ENCODE measurements around the gene CHERP. TPM values are rescaled to one million over a fixed set of nuclear protein-coding genes. Genes with fewer than 3 reads are reported as not detected.

CHERP gene
- total RNA-seq, 1 experiment from 2014 or later = 101 TPM

- Histone ChIP-seq H3K79me1 (ENCODE audit: insufficient read depth, low read depth, low read length, poor library complexity, severe bottlenecking) (no peaks in the 10 kb centered on the region), H2BK12ac (ENCODE audit: insufficient read length, low read depth, low read length) (no peak overlapping the region), H2AFZ (ENCODE audit: low read length) (no peak overlapping the region), H3K4ac (ENCODE audit: low read depth, low read length) (no peak overlapping the region), H3K9me3 (ENCODE audit: control insufficient read depth, low read depth, low read length) (no peaks in the 10 kb centered on the region), H3K23me2 (ENCODE audit: insufficient read length, low read depth, low read length, poor library complexity, severe bottlenecking) (no peaks in the 10 kb centered on the region), H2BK120ac (ENCODE audit: low read depth, low read length, poor library complexity, severe bottlenecking) (no peak overlapping the region), H3K4me1 (ENCODE audit: insufficient read depth, low read length) (no peaks in the 10 kb centered on the region), H4K5ac (ENCODE audit: insufficient read length, low read depth, low read length) (no peak overlapping the region), H4K8ac (replicated peaks; ENCODE audit: insufficient read length, low read depth, low read length) (no peak overlapping the region), H3K27ac (ENCODE audit: insufficient read length, low read depth, low read length) (no peak overlapping the region), H3K56ac (ENCODE audit: insufficient read length, low read depth, low read length) (no peak overlapping the region), H3K4me2 (ENCODE audit: insufficient read depth, insufficient read length, low read length) (no peak overlapping the region), H2BK20ac (ENCODE audit: low read depth, low read length, poor library complexity, severe bottlenecking) (no peak overlapping the region), H3K9ac (ENCODE audit: extremely low read depth, insufficient read length, low read length) (no peak overlapping the region), H2BK15ac (ENCODE audit: low read depth, low read length) (no peak overlapping the region), H3K18ac (ENCODE audit: insufficient read length, low read depth, low read length) (no peak overlapping the region), H3T11ph (ENCODE audit: low read length) (no peak overlapping the region), H3K27me3 (ENCODE audit: insufficient read depth, low read length) (no peaks in the 10 kb centered on the region), H2AK5ac (ENCODE audit: insufficient read length, low read length) (no peak overlapping the region), H3K23ac (ENCODE audit: insufficient read length, low read depth, low read length) (no peak overlapping the region), H4K20me1 (ENCODE audit: control insufficient read depth, insufficient read depth, insufficient read length) (peaks cover 3% of the 10 kb centered on the region), H3K14ac (ENCODE audit: insufficient read depth, low read length) (no peak overlapping the region), H2BK5ac (ENCODE audit: insufficient read length, low read length) (no peak overlapping the region), H3K79me2 (ENCODE audit: insufficient read depth, low read length) (no peaks in the 10 kb centered on the region), H4K91ac (ENCODE audit: insufficient read length, low read depth, low read length) (no peak overlapping the region)
- Mint-ChIP-seq H3K27me3 (ENCODE audit: low read depth) (no peaks in the 10 kb centered on the region), H3K4me3 (no peak overlapping the region), H3K4me1 (no peaks in the 10 kb centered on the region), H3K9me3 (no peaks in the 10 kb centered on the region), H3K27ac (no peak overlapping the region; a peak in 1 of 7 replicates), H3K36me3 (ENCODE audit: insufficient read depth in 1 of 3, low read depth in 3 of 3) (peaks cover 39 to 69% (median 58%) of the 10 kb centered on the region in 3 experiments; a peak in 6 of 7 replicates)
- WGBS (ENCODE audit: extremely low coverage, insufficient read length, low lambda C conversion rate) = no CpG with 5 or more reads among the region's 14 CpGs
- TF ChIP-seq CTCF (conservative IDR thresholded peaks at IDR 0.05) = no peak
- no peak for DNase-seq
Measured at GRCh38 chr19:16518061-16518460, 24.2 kb downstream of the CHERP start.

All from H9 (cell line).